HUES48 (cell line): ENCODE results near the gene PTGES2.

Experiments used
- H3K27ac ChIP-seq: one replicate; pipeline ENCODE4 v1.7.0; 2013; ENCODE audit warnings: low read depth, low read length, inconsistent platforms
- H3K27me3 ChIP-seq: 2 replicates; pipeline ENCODE4 v1.6.1; 2013; ENCODE audit warnings: mild to moderate bottlenecking, low read length; ENCODE audit not compliant: control insufficient read depth, insufficient read depth
- H3K36me3 ChIP-seq: 2 replicates; pipeline ENCODE4 v1.6.1; 2013; ENCODE audit warnings: low read length; ENCODE audit not compliant: control insufficient read depth, insufficient read depth
- H3K4me1 ChIP-seq: 2 replicates; pipeline ENCODE4 v1.6.1; 2013; ENCODE audit warnings: mild to moderate bottlenecking, low read length; ENCODE audit not compliant: control insufficient read depth, insufficient read depth
- H3K4me3 ChIP-seq: 2 replicates; pipeline ENCODE4 v1.5.1; 2013; ENCODE audit warnings: mild to moderate bottlenecking, low read depth, low read length
- H3K9ac ChIP-seq: 2 replicates; pipeline ENCODE4 v1.6.1; 2013; ENCODE audit warnings: mild to moderate bottlenecking, low read depth, low read length, moderate library complexity
- H3K9me3 ChIP-seq: 2 replicates; pipeline ENCODE4 v1.6.1; 2013; ENCODE audit warnings: low read length; ENCODE audit not compliant: control insufficient read depth, insufficient read depth

The PTGES2 gene

GRCh38 chr9:128088253-128088945, 39.1 kb downstream of the PTGES2 start:
- H3K27me3 ChIP-seq: no peaks in the 10 kb centered on the region
- H3K27ac ChIP-seq: no peak overlapping the region
- H3K4me1 ChIP-seq: peaks cover 4% of the 10 kb centered on the region
- no peaks in the 10 kb centered on the region for H3K9me3 ChIP-seq
- no peak overlapping the region for H3K9ac ChIP-seq
- no peak overlapping the region for H3K4me3 ChIP-seq
- H3K36me3 ChIP-seq: no peaks in the 10 kb centered on the region

- Histone ChIP-seq H3K9me3 (no peaks in the 10 kb centered on the region), H3K27me3 (no peaks in the 10 kb centered on the region), H3K9ac (no peak overlapping the region), H3K4me1 (peaks cover 6% of the 10 kb centered on the region), H3K27ac (no peak overlapping the region), H3K36me3 (no peaks in the 10 kb centered on the region), H3K4me3 (no peak overlapping the region)
Observed at GRCh38 chr9:128087262-128087661, 40.3 kb downstream of the PTGES2 start.

GRCh38 chr9:128085943-128086342, 41.6 kb downstream of the PTGES2 start:
- Histone ChIP-seq H3K27me3 (no peaks in the 10 kb centered on the region), H3K4me3 (no peak overlapping the region), H3K36me3 (no peaks in the 10 kb centered on the region), H3K4me1 (peaks cover 10% of the 10 kb centered on the region; the same call in 1 of the 2 replicates), H3K27ac (no peak overlapping the region), H3K9me3 (no peaks in the 10 kb centered on the region), H3K9ac (no peak overlapping the region)

GRCh38 chr9:128084746-128085145, 42.8 kb downstream of the PTGES2 start:
- H3K4me1 ChIP-seq: 0 out of 2 replicates have a peak, but pooled peaks cover 7% of the 10 kb centered on the region
- H3K27me3 ChIP-seq: no peaks in the 10 kb centered on the region
- no peak overlapping the region for H3K4me3 ChIP-seq
- no peaks in the 10 kb centered on the region for H3K36me3 ChIP-seq
- no peaks in the 10 kb centered on the region for H3K9me3 ChIP-seq
- H3K9ac ChIP-seq: no peak overlapping the region
- no peak overlapping the region for H3K27ac ChIP-seq

GRCh38 chr9:128082151-128082550, 45.4 kb downstream of the PTGES2 start:
- no peaks in the 10 kb centered on the region for H3K9me3 ChIP-seq
- no peaks in the 10 kb centered on the region for H3K27me3 ChIP-seq
- peaks cover 17% of the 10 kb centered on the region for H3K4me1 ChIP-seq
- H3K36me3 ChIP-seq: no peaks in the 10 kb centered on the region
- H3K27ac ChIP-seq: peak overlapping the region; percentile 32
- H3K9ac ChIP-seq: no peak overlapping the region
- no peak overlapping the region for H3K4me3 ChIP-seq

- peak overlapping the region; percentile 4 for H3K27ac ChIP-seq
- H3K9me3 ChIP-seq: no peaks in the 10 kb centered on the region
- no peak overlapping the region for H3K9ac ChIP-seq
- peaks cover 17% of the 10 kb centered on the region for H3K4me1 ChIP-seq
- no peaks in the 10 kb centered on the region for H3K27me3 ChIP-seq
- H3K36me3 ChIP-seq: no peaks in the 10 kb centered on the region
- H3K4me3 ChIP-seq: no peak overlapping the region
Observed at GRCh38 chr9:128081056-128081455, 46.5 kb downstream of the PTGES2 start.

- no peak overlapping the region for H3K9ac ChIP-seq
- H3K9me3 ChIP-seq: no peaks in the 10 kb centered on the region
- no peak overlapping the region for H3K4me3 ChIP-seq
- H3K4me1 ChIP-seq: peaks cover 17% of the 10 kb centered on the region
- H3K27ac ChIP-seq: no peak overlapping the region
- H3K27me3 ChIP-seq: no peaks in the 10 kb centered on the region
- H3K36me3 ChIP-seq: no peaks in the 10 kb centered on the region
Observed at GRCh38 chr9:128080206-128080605, 47.3 kb downstream of the PTGES2 start.

- H3K4me3 ChIP-seq: no peak overlapping the region
- H3K9me3 ChIP-seq: no peaks in the 10 kb centered on the region
- no peaks in the 10 kb centered on the region for H3K27me3 ChIP-seq
- H3K9ac ChIP-seq: no peak overlapping the region
- H3K4me1 ChIP-seq: peaks cover 17% of the 10 kb centered on the region
- peak overlapping the region; percentile 63 for H3K27ac ChIP-seq
- H3K36me3 ChIP-seq: no peaks in the 10 kb centered on the region
Observed at GRCh38 chr9:128078504-128079434, 48.8 kb downstream of the PTGES2 start.

GRCh38 chr9:128077847-128078503, 49.6 kb downstream of the PTGES2 start:
- peaks cover 20% of the 10 kb centered on the region for H3K4me1 ChIP-seq
- H3K27ac ChIP-seq: peak overlapping the region; percentile 63
- H3K9me3 ChIP-seq: no peaks in the 10 kb centered on the region
- H3K9ac ChIP-seq: no peak overlapping the region
- no peaks in the 10 kb centered on the region for H3K27me3 ChIP-seq
- H3K36me3 ChIP-seq: no peaks in the 10 kb centered on the region
- no peak overlapping the region for H3K4me3 ChIP-seq

- Histone ChIP-seq H3K4me1 (peaks cover 21% of the 10 kb centered on the region), H3K9ac (no peak overlapping the region), H3K36me3 (no peaks in the 10 kb centered on the region), H3K4me3 (no peak overlapping the region), H3K27me3 (no peaks in the 10 kb centered on the region), H3K9me3 (no peaks in the 10 kb centered on the region), H3K27ac (no peak overlapping the region)
Observed at GRCh38 chr9:128073253-128073886, 54.2 kb downstream of the PTGES2 start.
